AG04449 (cell line): Measurements from ENCODE around the gene MCOLN3.

Experiments
- CTCF ChIA-PET: fragments of 350-600 bp; formaldehyde crosslinking; extraction: SDS; loops from one replicate; lab custom pipeline; 2021; ENCODE audit warnings: antibody characterized with exemption; lab: Yijun Ruan, JAX
- POLR2A ChIA-PET: fragments of 400-600, 350-600 bp; formaldehyde crosslinking; extraction: SDS; loops from one replicate; lab custom pipeline; 2020; ENCODE audit warnings: antibody characterized with exemption, inconsistent platforms; lab: Yijun Ruan, JAX
- DNase-seq: peaks from one replicate; pipeline ENCODE4 v3.0.0-alpha.2; 2010; ENCODE audit warnings: low read depth, low spot score
- H3K4me3 ChIP-seq: 2 replicates; pipeline ENCODE4 v1.5.1; 2011; ENCODE audit warnings: low read depth, mild to moderate bottlenecking, control low read depth, low read length
- CTCF ChIP-seq: IDR thresholded peaks from one replicate; pipeline ENCODE4 v1.5.1; 2011; ENCODE audit warnings: mild to moderate bottlenecking, moderate library complexity, low read length, control low read depth, inconsistent platforms; ENCODE audit not compliant: insufficient read depth; ENCODE audit errors: missing control alignments

MCOLN3 gene

GRCh38 chr1:85042413-85042812 is 5.9 kb downstream of the MCOLN3 start:
- DNase-seq: no peak
- H3K4me3 ChIP-seq: no peak overlapping the region
- TF ChIP-seq CTCF: no peak
- CTCF ChIA-PET: interaction anchor here (1.2 kb wide), 1 partner anchor 16 kb away, joined by 5 read pairs; no protein-coding TSS in a partner anchor
- POLR2A ChIA-PET: no interaction called here

- ChIA-PET POLR2A (no interaction called here), CTCF (interaction anchor here (0.8 kb wide), 1 partner anchor 97 kb away, joined by 3 read pairs; no protein-coding TSS in a partner anchor)
- no peak for TF ChIP-seq CTCF
- no peak for DNase-seq
- no peak overlapping the region for H3K4me3 ChIP-seq
These were observed 6.5 kb downstream of the MCOLN3 start for GRCh38 chr1:85041793-85042192.

- TF ChIP-seq CTCF: no peak
- ChIA-PET POLR2A (no interaction called here), CTCF (interaction anchor here (0.9 to 2.5 kb wide), 6 partner anchors 13 to 221 kb away, joined by 3 to 20 read pairs (median 4); no protein-coding TSS in a partner anchor)
- H3K4me3 ChIP-seq: no peak overlapping the region
- DNase-seq: no peak
These were observed 15.1 kb downstream of the MCOLN3 start for GRCh38 chr1:85033221-85033620.

GRCh38 chr1:85030536-85030935 is 17.8 kb downstream of the MCOLN3 start:
- DNase-seq: no peak
- ChIA-PET POLR2A (no interaction called here), CTCF (interaction anchor here (1.0 to 1.6 kb wide), 2 partner anchors 32 to 85 kb away, joined by 3 to 7 read pairs; a partner anchor contains a TSS)
- H3K4me3 ChIP-seq: no peak overlapping the region
- no peak for TF ChIP-seq CTCF

GRCh38 chr1:85028151-85028550 is 20.1 kb downstream of the MCOLN3 start:
- H3K4me3 ChIP-seq: no peak overlapping the region
- TF ChIP-seq CTCF: no peak
- ChIA-PET CTCF (interaction anchor here (1.0 to 5.2 kb wide), 10 partner anchors 9 to 246 kb away, joined by 3 to 124 read pairs (median 6); no protein-coding TSS in a partner anchor), POLR2A (no interaction called here)
- no peak for DNase-seq

- no peak for TF ChIP-seq CTCF
- no peak overlapping the region for H3K4me3 ChIP-seq
- no peak for DNase-seq
- CTCF ChIA-PET: interaction anchor here (0.7 to 5.2 kb wide), 14 partner anchors 8 to 245 kb away, joined by 3 to 124 read pairs (median 6); no protein-coding TSS in a partner anchor
- POLR2A ChIA-PET: no interaction called here
These were observed 20.9 kb downstream of the MCOLN3 start for GRCh38 chr1:85027242-85027983.
